Measurements from ENCODE around the gene CREBBP.

DNA sequence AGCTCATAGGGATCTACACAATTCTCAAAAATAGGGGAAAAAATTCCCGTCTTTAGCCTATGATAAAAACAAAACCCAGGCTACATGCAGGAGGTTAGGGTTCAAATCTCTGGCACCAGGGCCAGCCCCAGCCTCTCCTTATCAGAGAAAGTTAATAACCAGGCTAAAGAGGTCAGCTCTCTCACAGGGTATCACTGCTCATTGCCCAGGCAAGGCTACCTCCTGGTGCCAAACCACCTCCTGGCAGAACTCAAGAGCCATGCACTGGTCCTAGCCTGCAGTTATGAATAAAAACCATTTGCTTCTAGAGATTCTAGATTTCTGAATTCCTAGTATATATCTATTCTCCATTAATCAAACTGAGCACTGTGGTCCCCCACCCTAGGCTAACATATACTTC, 65.8 kb downstream of the CREBBP start:
- no peak for TF ChIP-seq POLR2A (IDR thresholded peaks at IDR 0.05)
- TF ChIP-seq POLR2AphosphoS5 (IDR thresholded peaks at IDR 0.05) = no peak
